Diencephalon (tissue), 1 donor: ENCODE results near the gene NOL9. TPM values are rescaled to one million over a fixed set of nuclear protein-coding genes. Genes with fewer than 3 reads are reported as not detected.

ENCODE experiments used
- small RNA-seq: library from RNA; depleted of rRNA; stranded (forward); fragments of <200 nt; gene quantifications from one replicate; pipeline ENCODE3, GENCODE V24; 2014
- total RNA-seq: library from RNA; depleted of rRNA; stranded (reverse); fragments of >200 nt; gene quantifications from one replicate; pipeline ENCODE4 v1.2.3, GENCODE V29; 2014

NOL9 gene
- total RNA-seq = 33.7 TPM

GRCh38 chr1:6554031-6554906 is at the start of gene NOL9:
TSS of gene NOL9 (minus strand) at chr1:6554513. CDS start at chr1:6554502, 11 bp downstream.

GRCh38 chr1:6602669-6603237 is 48.4 kb upstream of the NOL9 start, which contains the start of gene KLHL21:
TSS of gene KLHL21 (minus strand) at chr1:6602869. CDS start at chr1:6602817, 52 bp downstream.

GRCh38 chr1:6579374-6580118 is 25.2 kb upstream of the NOL9 start, which contains the start of gene ZBTB48:
TSS of gene ZBTB48 (plus strand) at chr1:6579994. CDS start at chr1:6580610, 616 bp downstream.

GRCh38 chr1:6554907-6555778 is 830 bp upstream of the NOL9 start, which contains the start of gene TAS1R1:
TSS of gene TAS1R1 (plus strand) at chr1:6555307. CDS start at chr1:6555374, 67 bp downstream.

GRCh38 chr1:6491480-6491962 is 62.8 kb downstream of the NOL9 start, which contains the start of gene PLEKHG5:
TSS of gene PLEKHG5 (minus strand) at chr1:6491667. CDS start at chr1:6477571, 14,096 bp downstream.

Small RNA genes within 50 kb of the gene (small RNA-seq; reads per million reads assigned to genes)
- not detected for gene RNU6-731P

Other genes starting within 250 kb of the NOL9 start
- gene ACOT7, start 160.7 kb downstream of the NOL9 start, total RNA-seq = 77.7 TPM
- not detected for gene HES2, start 134.6 kb downstream of the NOL9 start, total RNA-seq
- 0.92 TPM for gene ESPN, start 129.7 kb downstream of the NOL9 start, total RNA-seq
- 11.8 TPM for gene TNFRSF25, start 88.3 kb downstream of the NOL9 start, total RNA-seq
- gene PLEKHG5, start 62.8 kb downstream of the NOL9 start, total RNA-seq = 23.1 TPM
- gene TAS1R1, start 794 bp upstream of the NOL9 start, total RNA-seq = not detected
- 15.5 TPM for gene ZBTB48, start 25.5 kb upstream of the NOL9 start, total RNA-seq
- 9.9 TPM for gene KLHL21, start 48.4 kb upstream of the NOL9 start, total RNA-seq
- gene PHF13, start 59.2 kb upstream of the NOL9 start, total RNA-seq = 15.0 TPM
- gene THAP3, start 70.4 kb upstream of the NOL9 start, total RNA-seq = 20.1 TPM
- 35.8 TPM for gene DNAJC11, start 147.3 kb upstream of the NOL9 start, total RNA-seq
- 185 TPM for gene CAMTA1, start 230.9 kb upstream of the NOL9 start, total RNA-seq